ENCODE results near the gene DENND4B. TPM values are rescaled to one million over a fixed set of nuclear protein-coding genes. Genes with fewer than 3 reads are reported as not detected.
A peak's percentile ranks its signal among the peaks of the same experiment; 100 is the strongest.

DENND4B gene
- total RNA-seq, 1 donor from 2014 or later: 8.7 TPM

DNA sequence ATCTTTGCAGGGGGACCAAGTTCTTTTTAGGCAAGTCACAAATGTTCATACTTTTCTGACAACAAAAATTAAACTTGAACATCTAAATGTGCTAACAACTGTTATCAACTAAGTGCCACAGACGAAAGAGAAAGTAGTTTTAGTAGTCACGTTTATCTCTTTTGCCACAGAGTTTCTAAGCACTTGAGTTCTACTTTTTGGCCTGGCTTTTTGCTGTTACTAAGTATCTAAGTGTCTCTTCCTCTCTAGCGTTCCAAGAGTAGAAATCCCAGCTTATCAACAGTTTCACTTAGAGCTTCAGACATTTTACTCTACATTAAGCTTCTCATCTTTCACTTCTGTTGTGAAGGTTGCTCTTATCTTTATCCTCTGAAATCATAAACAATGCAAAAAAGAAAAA is 58.0 kb downstream of the DENND4B start:
- DNase-seq (ENCODE audit: low read depth): no peak
- Histone ChIP-seq H3K4me3 (ENCODE audit: low read depth, low read length) (no peak overlapping the region), H3K27me3 (ENCODE audit: control insufficient read depth, insufficient read depth, low read length) (no peaks in the 10 kb centered on the region), H3K36me3 (ENCODE audit: control insufficient read depth, insufficient read depth, low read length) (no peaks in the 10 kb centered on the region)
- FAIRE-seq: no peak
- TF ChIP-seq CTCF (IDR thresholded peaks at IDR 0.05; ENCODE audit: insufficient read depth, low read length, severe bottlenecking): no peak

DNA sequence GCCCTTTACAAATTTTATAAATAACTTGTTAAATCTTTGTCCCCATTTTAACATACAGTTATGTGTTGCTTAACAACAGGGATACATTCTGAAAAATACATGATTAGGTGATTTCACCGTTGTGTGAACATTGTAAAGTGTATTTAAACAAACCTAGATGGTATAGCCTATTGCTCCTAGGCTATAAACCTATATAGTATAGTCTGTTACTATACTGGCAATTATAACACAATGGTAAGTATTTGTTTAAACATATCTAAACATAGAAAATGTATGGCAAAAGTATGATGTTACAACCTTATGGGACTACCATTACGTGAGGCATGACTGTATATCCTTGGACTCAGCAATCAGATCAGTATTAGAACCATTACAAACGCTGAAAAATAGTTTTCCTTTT is 60.4 kb downstream of the DENND4B start:
- Histone ChIP-seq H3K36me3 (ENCODE audit: control insufficient read depth, insufficient read depth, low read length) (no peaks in the 10 kb centered on the region), H3K4me3 (ENCODE audit: low read depth, low read length) (no peak overlapping the region), H3K27me3 (ENCODE audit: control insufficient read depth, insufficient read depth, low read length) (no peaks in the 10 kb centered on the region)
- TF ChIP-seq CTCF (IDR thresholded peaks at IDR 0.05; ENCODE audit: insufficient read depth, low read length, severe bottlenecking): no peak
- DNase-seq (ENCODE audit: low read depth): no peak
- FAIRE-seq: no peak

DNA sequence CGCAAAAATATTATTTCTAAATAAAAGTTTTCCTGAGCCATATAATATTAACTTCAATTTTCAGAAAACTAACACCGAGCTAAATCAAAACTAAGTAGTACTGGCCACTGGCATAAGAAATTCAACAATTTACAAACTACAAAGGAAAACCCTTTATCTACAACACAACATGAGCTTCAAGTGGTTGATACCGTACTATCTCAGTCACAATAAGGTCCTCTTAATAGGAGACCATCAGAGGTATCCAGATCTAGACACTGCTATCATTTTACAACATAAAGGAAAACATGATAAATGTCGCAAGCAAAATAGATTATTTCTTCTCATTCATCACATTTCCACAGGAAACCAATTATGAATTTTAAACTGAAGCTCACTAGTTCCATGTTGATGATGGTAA is 63.3 kb downstream of the DENND4B start:
- Histone ChIP-seq H3K27me3 (ENCODE audit: control insufficient read depth, insufficient read depth, low read length) (no peaks in the 10 kb centered on the region), H3K36me3 (ENCODE audit: control insufficient read depth, insufficient read depth, low read length) (no peaks in the 10 kb centered on the region), H3K4me3 (ENCODE audit: low read depth, low read length) (no peak overlapping the region)
- no peak for TF ChIP-seq CTCF (IDR thresholded peaks at IDR 0.05; ENCODE audit: insufficient read depth, low read length, severe bottlenecking)
- no peak for FAIRE-seq
- DNase-seq (ENCODE audit: low read depth): no peak

GRCh38 chr1:153882296-153882912 is 64.1 kb downstream of the DENND4B start:
- no peak for FAIRE-seq
- Histone ChIP-seq H3K27me3 (ENCODE audit: control insufficient read depth, insufficient read depth, low read length) (no peaks in the 10 kb centered on the region), H3K36me3 (ENCODE audit: control insufficient read depth, insufficient read depth, low read length) (no peaks in the 10 kb centered on the region), H3K4me3 (ENCODE audit: low read depth, low read length) (no peak overlapping the region)
- DNase-seq (ENCODE audit: low read depth): no peak
- no peak for TF ChIP-seq CTCF (IDR thresholded peaks at IDR 0.05; ENCODE audit: insufficient read depth, low read length, severe bottlenecking)

GRCh38 chr1:153881751-153882150 is 64.8 kb downstream of the DENND4B start:
- H3K4me3 ChIP-seq (ENCODE audit: low read depth, low read length): no peak overlapping the region
- no peaks in the 10 kb centered on the region for H3K27me3 ChIP-seq (ENCODE audit: control insufficient read depth, insufficient read depth, low read length)
- H3K36me3 ChIP-seq (ENCODE audit: control insufficient read depth, insufficient read depth, low read length): no peaks in the 10 kb centered on the region
- no peak for TF ChIP-seq CTCF (IDR thresholded peaks at IDR 0.05; ENCODE audit: insufficient read depth, low read length, severe bottlenecking)
- DNase-seq (ENCODE audit: low read depth) (no peak), FAIRE-seq (no peak)

DNA sequence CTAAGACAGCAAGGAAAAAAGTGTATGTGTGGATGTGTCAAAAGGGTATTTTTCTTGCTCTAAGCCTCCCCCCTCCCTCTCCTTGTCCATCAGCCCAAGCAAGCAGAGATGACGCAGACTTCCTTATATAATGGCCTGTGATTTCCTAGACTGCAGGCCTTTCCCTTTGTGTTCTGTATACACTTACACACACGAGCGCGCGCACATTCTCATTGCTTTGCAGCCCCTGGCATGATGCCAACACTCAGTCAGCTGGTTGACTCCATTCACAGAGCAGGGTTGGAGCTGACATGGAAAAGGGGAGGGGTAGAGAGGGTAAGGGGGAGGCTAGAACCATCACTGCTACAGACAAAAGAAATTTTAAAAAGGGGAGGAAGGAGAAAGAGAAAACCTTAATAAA is 65.6 kb downstream of the DENND4B start:
- DNase-seq (ENCODE audit: low read depth) (peak; percentile 89), FAIRE-seq (no peak)
- TF ChIP-seq CTCF (IDR thresholded peaks at IDR 0.05; ENCODE audit: insufficient read depth, low read length, severe bottlenecking): no peak
- no peaks in the 10 kb centered on the region for H3K36me3 ChIP-seq (ENCODE audit: control insufficient read depth, insufficient read depth, low read length)
- H3K4me3 ChIP-seq (ENCODE audit: low read depth, low read length): no peak overlapping the region
- no peaks in the 10 kb centered on the region for H3K27me3 ChIP-seq (ENCODE audit: control insufficient read depth, insufficient read depth, low read length)
